CD14-positive monocyte (primary cell): ENCODE data around the gene SLC66A2. TPM values are rescaled to one million over a fixed set of nuclear protein-coding genes. Genes with fewer than 3 reads are reported as not detected.

Source experiments
- DNase-seq, 3 donors: peaks; one replicate each; pipeline ENCODE4 v3.0.0-alpha.2; 2011 to 2022
- H2AFZ ChIP-seq: 2 replicates; pipeline ENCODE4 v1.6.0; 2012; ENCODE audit warnings: mild to moderate bottlenecking, low read depth, low read length, inconsistent platforms; ENCODE audit not compliant: insufficient read depth, poor library complexity, severe bottlenecking
- H3K27ac ChIP-seq, 2 donors: 1 replicate in 1 of 2; 2 replicates in 1 of 2; pipeline ENCODE4 v1.5.1; 2012 to 2013; ENCODE audit warnings: low read length in 2 of 2, control low read depth in 1 of 2, inconsistent platforms in 1 of 2, low read depth in 1 of 2, mild to moderate bottlenecking in 1 of 2
- H3K27me3 ChIP-seq, 2 donors: one replicate each; pipeline versions ENCODE4 v1.6.0 to v1.6.1; 2011 to 2013; ENCODE audit warnings: low read length in 2 of 2; ENCODE audit not compliant: control insufficient read depth in 2 of 2, insufficient read depth in 2 of 2
- H3K36me3 ChIP-seq, 2 donors: replicated peaks in 1 of 2; 1 replicate in 1 of 2; 2 replicates in 1 of 2; pipeline versions ENCODE4 v1.5.1 to v1.6.1; 2012 to 2013; ENCODE audit warnings: low read length in 2 of 2, control low read depth in 1 of 2, inconsistent platforms in 1 of 2, mild to moderate bottlenecking in 1 of 2; ENCODE audit not compliant: insufficient read depth in 2 of 2, control insufficient read depth in 1 of 2
- H3K4me1 ChIP-seq, 2 donors: 1 replicate in 1 of 2; 2 replicates in 1 of 2; pipeline versions ENCODE4 v1.5.1 to v1.6.1; 2012 to 2013; ENCODE audit warnings: low read length in 2 of 2, control low read depth in 1 of 2, inconsistent platforms in 1 of 2, mild to moderate bottlenecking in 1 of 2, moderate library complexity in 1 of 2; ENCODE audit not compliant: insufficient read depth in 2 of 2, control insufficient read depth in 1 of 2
- H3K4me2 ChIP-seq: replicated peaks from 2 replicates; pipeline ENCODE3; 2012; ENCODE audit warnings: low read length, moderate library complexity, mild to moderate bottlenecking; ENCODE audit not compliant: poor library complexity, severe bottlenecking; ENCODE audit errors: extremely low read depth
- H3K4me3 ChIP-seq, 3 experiments: fragments of 200-600 bp in 1 of 3; sonication (generic) in 1 of 3; replicated peaks in 1 of 3; 1 replicate in 2 of 3; 2 replicates in 1 of 3; pipeline ENCODE4 v1.5.1; 2011 to 2013; ENCODE audit warnings: low read length in 3 of 3, mild to moderate bottlenecking in 3 of 3, control low read depth in 2 of 3, low read depth in 2 of 3, inconsistent platforms in 1 of 3, moderate library complexity in 1 of 3
- H3K79me2 ChIP-seq: 2 replicates; pipeline ENCODE4 v1.6.0; 2012; ENCODE audit warnings: mild to moderate bottlenecking, control low read depth, inconsistent platforms, low read length, moderate library complexity; ENCODE audit not compliant: insufficient read depth
- H3K9ac ChIP-seq: 2 replicates; pipeline ENCODE4 v1.6.0; 2017; ENCODE audit warnings: low read length, mild to moderate bottlenecking; ENCODE audit not compliant: insufficient read depth, poor library complexity, severe bottlenecking
- H3K9me3 ChIP-seq, 2 donors: replicated peaks in 1 of 2; 1 replicate in 1 of 2; 2 replicates in 1 of 2; pipeline versions ENCODE4 v1.5.1 to v1.6.1; 2012 to 2013; ENCODE audit warnings: low read length in 2 of 2, control low read depth in 1 of 2; ENCODE audit not compliant: control insufficient read depth in 1 of 2, insufficient read depth in 1 of 2
- H4K20me1 ChIP-seq: 2 replicates; pipeline ENCODE4 v1.6.0; 2012; ENCODE audit warnings: mild to moderate bottlenecking, low read length, control low read depth, moderate library complexity; ENCODE audit not compliant: insufficient read depth
- H3K27ac Mint-ChIP-seq, 7 donors: one replicate each; pipeline ENCODE4 v1.8.0; 2020; ENCODE audit warnings: mild to moderate bottlenecking in 7 of 7, mixed read lengths in 7 of 7, moderate library complexity in 6 of 7, inconsistent platforms in 2 of 7
- H3K27me3 Mint-ChIP-seq, 3 donors: one replicate each; pipeline ENCODE4 v1.8.0; 2021 to 2022; ENCODE audit warnings: low read depth in 3 of 3, mild to moderate bottlenecking in 3 of 3, mixed read lengths in 3 of 3, moderate library complexity in 3 of 3, inconsistent platforms in 1 of 3
- H3K36me3 Mint-ChIP-seq, 2 donors: one replicate each; pipeline ENCODE4 v1.8.0; 2020; ENCODE audit warnings: mixed read lengths in 2 of 2, inconsistent platforms in 1 of 2, mild to moderate bottlenecking in 1 of 2
- H3K4me1 Mint-ChIP-seq: one replicate; pipeline ENCODE4 v1.8.0; 2020; ENCODE audit warnings: mild to moderate bottlenecking, mixed read lengths
- H3K4me3 Mint-ChIP-seq, 2 donors: one replicate each; pipeline ENCODE4 v1.8.0; 2020; ENCODE audit warnings: mild to moderate bottlenecking in 2 of 2, mixed read lengths in 2 of 2, moderate library complexity in 1 of 2
- H3K9me3 Mint-ChIP-seq, 7 donors: one replicate each; pipeline ENCODE4 v1.8.0; 2020 to 2022; ENCODE audit warnings: mixed read lengths in 7 of 7, mild to moderate bottlenecking in 6 of 7, moderate library complexity in 6 of 7, inconsistent platforms in 2 of 7
- WGBS: methylation state at CpG from one replicate; pipeline ENCODE4 v1.1.5; 2013; ENCODE audit warnings: missing lambda C conversion rate; ENCODE audit not compliant: insufficient coverage; 5-methylcytosine and 5-hydroxymethylcytosine counted together
- intact Hi-C, 2 donors: fragments of 100-400 bp; cut with micrococcal nuclease; formaldehyde crosslinking; loops; one replicate each; pipeline versions ENCODE4 v1.15.0 to v1.15.1; 2023
- polyA plus RNA-seq, 3 donors: library from polyadenylated mRNA; depleted of rRNA in 1 of 3; unstranded in 2 of 3; stranded (reverse) in 1 of 3; fragments of 300-500 nt in 2 of 3; fragments of >200 nt in 1 of 3; fragmentation: Illumina TruSeq in 2 of 3; gene quantifications; 1 replicate in 2 of 3; 2 replicates in 1 of 3; pipeline ENCODE4 v1.2.3, GENCODE V29; 2012 to 2021
- TF ChIP-seq, protein P1 (sequence below): fragments of 200-600 bp; IDR thresholded peaks from one replicate; pipeline ENCODE4 v1.8.0; 2022; ENCODE audit warnings: antibody characterized with exemption, mild to moderate bottlenecking

The SLC66A2 gene
- polyA plus RNA-seq, 3 donors: 26.8 to 42.6 (median 33.8) TPM

DNA sequence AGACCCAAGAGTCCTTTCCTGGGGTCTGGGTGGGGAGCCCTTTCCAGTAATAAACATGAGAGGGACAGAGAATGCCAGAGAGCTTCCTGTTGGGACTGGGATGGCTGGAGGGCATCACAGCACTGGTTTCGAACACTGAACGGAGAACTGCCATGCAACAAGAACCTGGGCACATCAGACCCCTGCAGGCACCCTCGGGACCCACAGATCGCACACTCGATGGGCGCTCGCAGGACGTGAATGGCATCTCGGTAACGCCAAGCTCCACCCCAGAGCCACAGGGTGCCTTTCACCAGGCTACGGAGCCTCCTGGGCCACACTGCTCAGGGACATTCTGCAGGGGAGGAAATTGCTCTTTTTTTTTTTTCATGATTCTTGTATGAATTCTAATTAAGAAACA, 25.1 kb downstream of the SLC66A2 start:
- Histone ChIP-seq H3K4me2 (no peak overlapping the region), H2AFZ (no peak overlapping the region), H3K4me3 (no peak overlapping the region), H3K9ac (no peak overlapping the region), H3K27me3 (no peaks in the 10 kb centered on the region), H3K36me3 (peaks cover 62 to 95% of the 10 kb centered on the region in 2 donors), H4K20me1 (peaks cover 65% of the 10 kb centered on the region), H3K79me2 (peaks cover 68% of the 10 kb centered on the region), H3K9me3 (peaks cover 58 to 68% of the 10 kb centered on the region in 2 donors), H3K27ac (no peak overlapping the region), H3K4me1 (no peaks in the 10 kb centered on the region)
- Mint-ChIP-seq H3K9me3 (peaks cover 57 to 74% (median 64%) of the 10 kb centered on the region in 7 donors), H3K4me3 (no peak overlapping the region), H3K4me1 (no peaks in the 10 kb centered on the region), H3K27ac (no peak overlapping the region), H3K27me3 (peaks cover 0 to 1% (median 0%) of the 10 kb centered on the region in 3 donors), H3K36me3 (peaks cover 78 to 95% of the 10 kb centered on the region in 2 donors)
- WGBS: 94% methylated on average over 8 of the region's 11 CpGs
- DNase-seq: no peak
- intact Hi-C loops: no loop called here
- TF ChIP-seq, protein P1, sequence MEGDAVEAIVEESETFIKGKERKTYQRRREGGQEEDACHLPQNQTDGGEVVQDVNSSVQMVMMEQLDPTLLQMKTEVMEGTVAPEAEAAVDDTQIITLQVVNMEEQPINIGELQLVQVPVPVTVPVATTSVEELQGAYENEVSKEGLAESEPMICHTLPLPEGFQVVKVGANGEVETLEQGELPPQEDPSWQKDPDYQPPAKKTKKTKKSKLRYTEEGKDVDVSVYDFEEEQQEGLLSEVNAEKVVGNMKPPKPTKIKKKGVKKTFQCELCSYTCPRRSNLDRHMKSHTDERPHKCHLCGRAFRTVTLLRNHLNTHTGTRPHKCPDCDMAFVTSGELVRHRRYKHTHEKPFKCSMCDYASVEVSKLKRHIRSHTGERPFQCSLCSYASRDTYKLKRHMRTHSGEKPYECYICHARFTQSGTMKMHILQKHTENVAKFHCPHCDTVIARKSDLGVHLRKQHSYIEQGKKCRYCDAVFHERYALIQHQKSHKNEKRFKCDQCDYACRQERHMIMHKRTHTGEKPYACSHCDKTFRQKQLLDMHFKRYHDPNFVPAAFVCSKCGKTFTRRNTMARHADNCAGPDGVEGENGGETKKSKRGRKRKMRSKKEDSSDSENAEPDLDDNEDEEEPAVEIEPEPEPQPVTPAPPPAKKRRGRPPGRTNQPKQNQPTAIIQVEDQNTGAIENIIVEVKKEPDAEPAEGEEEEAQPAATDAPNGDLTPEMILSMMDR: no peak

DNA sequence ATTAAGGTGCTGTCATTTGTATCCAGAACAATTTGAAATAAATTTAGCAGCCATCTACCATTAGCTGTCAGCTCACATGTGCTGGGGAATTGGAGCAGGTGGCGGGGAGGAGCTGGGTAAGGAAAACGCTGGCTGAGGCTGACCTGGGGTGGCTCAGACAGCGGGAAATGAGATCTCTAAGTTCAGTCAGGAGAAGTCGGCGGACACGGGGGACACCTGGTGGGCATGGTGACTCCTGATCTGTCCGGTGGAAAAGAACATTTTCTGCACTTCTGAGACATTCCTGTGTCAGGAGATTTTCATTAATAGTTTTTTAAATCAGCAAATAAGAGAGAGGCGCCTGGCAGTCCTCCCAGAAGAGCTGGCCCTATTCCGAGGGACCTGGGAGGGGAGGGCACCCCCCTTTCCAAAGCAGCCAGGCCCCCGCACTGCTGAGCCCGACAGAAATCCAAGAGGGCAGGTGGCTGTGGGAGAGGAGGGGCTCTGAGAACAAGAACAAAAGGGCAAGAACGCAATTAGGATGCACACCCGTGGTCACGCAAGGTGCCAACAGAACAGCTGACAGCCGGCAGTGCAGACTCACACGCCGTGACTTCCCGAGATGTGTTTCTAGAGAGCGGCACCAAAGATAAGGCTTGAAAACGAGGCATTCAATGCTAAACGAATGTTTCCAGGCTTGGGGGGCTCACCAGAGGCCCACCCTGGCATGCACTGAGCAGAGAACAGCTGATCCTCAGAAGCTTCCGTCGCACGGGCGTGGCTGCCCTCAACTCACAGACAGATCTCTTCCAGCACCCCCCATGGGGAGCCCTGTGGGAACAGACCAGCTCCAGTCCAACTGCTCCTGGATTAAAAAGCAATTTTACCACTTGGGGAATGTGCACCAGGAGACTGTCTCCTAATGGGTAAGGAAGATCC, 26.4 kb downstream of the SLC66A2 start:
- peak overlapping the region in 2 of 7 donors; percentile 30 to 40 for H3K27ac Mint-ChIP-seq
- H3K4me3 Mint-ChIP-seq: no peak overlapping the region
- Histone ChIP-seq H3K36me3 (peaks cover 56 to 82% of the 10 kb centered on the region in 2 donors), H3K27ac (no peak overlapping the region), H3K9ac (no peak overlapping the region), H3K4me3 (no peak overlapping the region), H4K20me1 (peaks cover 65% of the 10 kb centered on the region), H3K79me2 (peaks cover 59% of the 10 kb centered on the region), H3K4me1 (no peaks in the 10 kb centered on the region), H3K27me3 (no peaks in the 10 kb centered on the region), H2AFZ (no peak overlapping the region), H3K9me3 (peaks cover 47 to 68% of the 10 kb centered on the region in 2 donors), H3K4me2 (no peak overlapping the region)
- H3K27me3 Mint-ChIP-seq: peaks cover 0 to 1% (median 0%) of the 10 kb centered on the region in 3 donors
- TF ChIP-seq, protein P1: no peak
- WGBS: 97% methylated on average over 19 of the region's 25 CpGs
- DNase-seq: no peak
- peaks cover 49 to 64% (median 58%) of the 10 kb centered on the region in 7 donors for H3K9me3 Mint-ChIP-seq
- H3K4me1 Mint-ChIP-seq: no peaks in the 10 kb centered on the region
- intact Hi-C loops: no loop called here
- H3K36me3 Mint-ChIP-seq: peaks cover 71 to 85% of the 10 kb centered on the region in 2 donors
